Gastrocnemius medialis (tissue), 4 donors: ENCODE measurements around the gene RTN4RL1. TPM values are rescaled to one million over a fixed set of nuclear protein-coding genes. Genes with fewer than 3 reads are reported as not detected.
A peak's percentile ranks its signal among the peaks of the same experiment; 100 is the strongest.

Source experiments
- ATAC-seq, 2 donors: fragments of 150-250 bp; one replicate each; pipeline ENCODE4 v1.9.1; 2016
- DNase-seq, 2 donors: peaks; one replicate each; pipeline ENCODE4 v3.0.0-alpha.2; 2019
- H3K27ac ChIP-seq, 4 donors: fragments of 200-600 bp; sonication (generic); 1 replicate in 1 of 4; 2 replicates in 3 of 4; pipeline ENCODE4 v1.5.1; 2016 to 2018; ENCODE audit warnings: mild to moderate bottlenecking in 2 of 4, moderate library complexity in 1 of 4
- H3K27me3 ChIP-seq, 3 donors: fragments of 200-600 bp; sonication (generic) in 2 of 3; 1 replicate in 1 of 3; 2 replicates in 2 of 3; pipeline versions ENCODE4 v1.5.1 to v1.6.0; 2016 to 2019; ENCODE audit warnings: mild to moderate bottlenecking in 1 of 3, moderate library complexity in 1 of 3
- H3K36me3 ChIP-seq, 2 donors: fragments of 200-600 bp; sonication (generic) in 1 of 2; one replicate each; pipeline ENCODE4 v1.5.1; 2017 to 2018
- H3K4me1 ChIP-seq, 2 donors: fragments of 200-600 bp; sonication (generic) in 1 of 2; one replicate each; pipeline ENCODE4 v1.5.1; 2016 to 2017; ENCODE audit warnings: mild to moderate bottlenecking in 2 of 2
- H3K4me3 ChIP-seq, 4 donors: fragments of 200-600 bp; sonication (generic) in 3 of 4; 1 replicate in 1 of 4; 2 replicates in 3 of 4; pipeline ENCODE4 v1.5.1; 2016 to 2019; ENCODE audit warnings: mild to moderate bottlenecking in 2 of 4
- H3K9me3 ChIP-seq, 3 donors: fragments of 200-600 bp; sonication (generic) in 2 of 3; 1 replicate in 1 of 3; 2 replicates in 2 of 3; pipeline ENCODE4 v1.5.1; 2016 to 2019
- POLR2A ChIP-seq, 2 donors: fragments of 450-650 bp; IDR thresholded peaks; one replicate each; pipeline ENCODE4 v1.6.1; 2017; ENCODE audit warnings: antibody characterized with exemption in 2 of 2, mild to moderate bottlenecking in 2 of 2, moderate library complexity in 2 of 2
- in situ Hi-C, 4 donors: fragments of 200-750 bp; cut with MboI; loops; one replicate each; pipeline versions ENCODE4 v1.15.0 to v1.8.0; 2017; ENCODE audit warnings: low sequenced_read_pairs in 4 of 4
- intact Hi-C: fragments of 100-400 bp; cut with DNase I; formaldehyde crosslinking; loops from one replicate; pipeline ENCODE4 v1.15.1; 2023; ENCODE audit warnings: low total_unique reads
- total RNA-seq, 4 donors: library from RNA; depleted of rRNA; stranded (reverse); fragments of >200 nt; gene quantifications; one replicate each; pipeline versions ENCODE4 v1.1.0 to v1.2.3, GENCODE V29; 2016
- TF ChIP-seq, protein P1 (sequence below), 5 experiments: fragments of 450-650 bp in 3 of 5; fragments of 200-600 bp in 2 of 5; sonication (generic) in 2 of 5; IDR thresholded peaks in 4 of 5; conservative IDR thresholded peaks in 1 of 5; 1 replicate in 4 of 5; 2 replicates in 1 of 5; pipeline ENCODE4 v1.5.1; 2016 to 2019; ENCODE audit warnings: antibody characterized with exemption in 5 of 5, mild to moderate bottlenecking in 3 of 5, moderate library complexity in 3 of 5

Gene RTN4RL1
- total RNA-seq, 4 donors from 2014 or later, result 0.31 to 1.7 (median 1.2) TPM

- in situ Hi-C loops (loop anchor here (25.0 kb wide), 2 partner anchors 343 to 368 kb away; partner anchors contain the start of gene PRPF8 (in 1 of the 4)), intact Hi-C loops (loop anchor here (2.0 kb wide), 2 partner anchors 38 to 362 kb away; no protein-coding TSS in a partner anchor)
- Histone ChIP-seq H3K36me3 (peaks cover 0 to 4% of the 10 kb centered on the region in 2 donors), H3K27ac (peak overlapping the region; percentile 87 to 98 (median 96)), H3K9me3 (no peaks in the 10 kb centered on the region), H3K27me3 (no peaks in the 10 kb centered on the region), H3K4me3 (peak overlapping the region; percentile 75 to 100 (median 91)), H3K4me1 (peaks cover 20 to 29% of the 10 kb centered on the region in 2 donors)
- no peak for DNase-seq
- no peak for ATAC-seq
- TF ChIP-seq, protein P1, sequence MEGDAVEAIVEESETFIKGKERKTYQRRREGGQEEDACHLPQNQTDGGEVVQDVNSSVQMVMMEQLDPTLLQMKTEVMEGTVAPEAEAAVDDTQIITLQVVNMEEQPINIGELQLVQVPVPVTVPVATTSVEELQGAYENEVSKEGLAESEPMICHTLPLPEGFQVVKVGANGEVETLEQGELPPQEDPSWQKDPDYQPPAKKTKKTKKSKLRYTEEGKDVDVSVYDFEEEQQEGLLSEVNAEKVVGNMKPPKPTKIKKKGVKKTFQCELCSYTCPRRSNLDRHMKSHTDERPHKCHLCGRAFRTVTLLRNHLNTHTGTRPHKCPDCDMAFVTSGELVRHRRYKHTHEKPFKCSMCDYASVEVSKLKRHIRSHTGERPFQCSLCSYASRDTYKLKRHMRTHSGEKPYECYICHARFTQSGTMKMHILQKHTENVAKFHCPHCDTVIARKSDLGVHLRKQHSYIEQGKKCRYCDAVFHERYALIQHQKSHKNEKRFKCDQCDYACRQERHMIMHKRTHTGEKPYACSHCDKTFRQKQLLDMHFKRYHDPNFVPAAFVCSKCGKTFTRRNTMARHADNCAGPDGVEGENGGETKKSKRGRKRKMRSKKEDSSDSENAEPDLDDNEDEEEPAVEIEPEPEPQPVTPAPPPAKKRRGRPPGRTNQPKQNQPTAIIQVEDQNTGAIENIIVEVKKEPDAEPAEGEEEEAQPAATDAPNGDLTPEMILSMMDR (IDR thresholded peaks at IDR 0.05 in 4 of 5, conservative IDR thresholded peaks at IDR 0.05 in 1 of 5), result peak in 4 of 5 experiments; percentile 34 to 59 (median 52)
- no peak for TF ChIP-seq POLR2A (IDR thresholded peaks at IDR 0.05)
These were observed 5.6 kb upstream of the RTN4RL1 start for GRCh38 chr17:2030779-2031163.

DNA sequence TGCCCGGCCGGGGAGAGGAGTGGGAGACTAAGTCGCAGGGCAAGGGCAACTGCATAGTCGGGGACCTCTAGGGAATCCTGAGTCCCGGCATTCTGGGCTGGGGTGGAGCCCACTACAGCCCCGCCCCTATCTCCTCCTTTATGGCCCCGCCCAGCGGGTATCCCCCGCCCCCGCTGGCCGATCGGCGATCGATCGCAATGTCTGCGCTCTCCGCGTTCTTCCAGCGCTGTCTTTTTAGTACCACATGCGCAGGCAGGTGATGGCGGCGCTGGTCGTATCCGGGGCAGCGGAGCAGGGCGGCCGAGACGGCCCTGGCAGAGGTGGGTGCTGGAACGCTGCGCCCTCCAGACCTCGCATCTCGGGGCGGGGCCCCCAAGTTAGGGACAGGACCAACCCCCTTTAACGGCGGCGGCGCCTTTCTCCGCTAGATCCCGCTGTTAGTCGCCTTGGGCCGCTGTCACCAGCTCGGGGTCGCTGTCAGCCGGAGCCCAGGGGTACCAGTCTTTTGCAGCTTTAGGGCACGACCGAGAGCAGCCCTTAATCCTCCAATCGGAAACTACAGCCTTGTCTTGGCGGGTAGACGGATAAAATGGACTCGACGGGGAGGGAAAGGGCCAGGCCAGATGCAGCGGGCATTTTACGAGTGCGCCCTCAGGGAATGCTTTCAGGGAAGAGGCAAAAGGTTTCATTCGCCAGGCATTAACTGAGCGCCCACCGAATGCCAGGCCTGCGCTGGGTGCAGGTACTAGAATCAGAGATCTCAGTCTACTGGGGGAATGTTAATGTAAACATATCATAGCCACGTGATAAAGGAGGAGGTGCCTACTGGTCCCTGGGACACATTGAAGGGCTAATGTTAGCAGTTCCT lies 5.0 kb upstream of the RTN4RL1 start, which contains the start of gene DPH1:
TSS of gene DPH1 (plus strand) at position 243 of the 868 bp plus-strand sequence. CDS start at position 260, 17 bp downstream.
- peak; percentile 85 to 90 for DNase-seq
- peak; percentile 81 to 83 for ATAC-seq
- no peaks in the 10 kb centered on the region for H3K27me3 ChIP-seq
- H3K4me3 ChIP-seq, result peak within 1 kb of the TSS; percentile 75 to 100 (median 91)
- in situ Hi-C loops, result loop anchor here (5.0 to 25.0 kb wide), 5 partner anchors 115 to 368 kb away; partner anchors contain the start of gene PRPF8 (in 1 of the 4)
- peak within 1 kb of the TSS; percentile 87 to 98 (median 96) for H3K27ac ChIP-seq
- intact Hi-C loops, result loop anchor here (2.0 kb wide), 2 partner anchors 37 to 361 kb away; no protein-coding TSS in a partner anchor
- H3K4me1 ChIP-seq, result peaks cover 25 to 29% of the 10 kb centered on the region in 2 donors
- TF ChIP-seq POLR2A (IDR thresholded peaks at IDR 0.05), result peak; percentile 78 to 88
- TF ChIP-seq, protein P1 (IDR thresholded peaks at IDR 0.05 in 4 of 5, conservative IDR thresholded peaks at IDR 0.05 in 1 of 5), result peak in 2 of 5 experiments; percentile 10 to 41
- H3K36me3 ChIP-seq, result peaks cover 0 to 4% of the 10 kb centered on the region in 2 donors
- no peaks in the 10 kb centered on the region for H3K9me3 ChIP-seq

DNA sequence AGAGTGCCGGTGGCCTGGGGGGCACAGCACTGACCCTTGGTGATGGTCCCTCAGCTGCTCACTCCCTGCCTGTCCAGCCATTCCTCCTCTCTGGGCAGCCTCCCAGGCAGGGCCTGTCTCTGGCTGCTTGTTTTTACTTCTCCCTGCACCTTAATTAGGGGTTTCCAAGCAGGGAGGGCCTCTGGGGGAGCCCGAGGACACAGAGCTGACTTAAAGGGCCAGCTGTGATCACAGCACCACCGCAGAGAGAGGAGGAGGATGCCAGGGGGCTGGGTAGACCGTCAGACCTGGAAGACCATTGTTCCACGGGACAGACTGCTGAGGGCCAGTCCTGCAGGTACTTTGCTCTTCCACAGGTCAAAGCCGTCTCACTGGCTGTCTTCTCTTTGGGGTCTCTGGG lies 3.6 kb upstream of the RTN4RL1 start:
- in situ Hi-C loops (loop anchor here (5.0 to 25.0 kb wide), 5 partner anchors 114 to 366 kb away; partner anchors contain the start of gene PRPF8 (in 1 of the 4)), intact Hi-C loops (no loop called here)
- DNase-seq (no peak), ATAC-seq (no peak)
- Histone ChIP-seq H3K27ac (no peak overlapping the region), H3K4me1 (peaks cover 25 to 36% of the 10 kb centered on the region in 2 donors), H3K36me3 (no peaks in the 10 kb centered on the region), H3K27me3 (no peaks in the 10 kb centered on the region), H3K4me3 (no peak overlapping the region), H3K9me3 (no peaks in the 10 kb centered on the region)
- TF ChIP-seq, protein P1 (IDR thresholded peaks at IDR 0.05 in 4 of 5, conservative IDR thresholded peaks at IDR 0.05 in 1 of 5), result no peak
- no peak for TF ChIP-seq POLR2A (IDR thresholded peaks at IDR 0.05)

DNA sequence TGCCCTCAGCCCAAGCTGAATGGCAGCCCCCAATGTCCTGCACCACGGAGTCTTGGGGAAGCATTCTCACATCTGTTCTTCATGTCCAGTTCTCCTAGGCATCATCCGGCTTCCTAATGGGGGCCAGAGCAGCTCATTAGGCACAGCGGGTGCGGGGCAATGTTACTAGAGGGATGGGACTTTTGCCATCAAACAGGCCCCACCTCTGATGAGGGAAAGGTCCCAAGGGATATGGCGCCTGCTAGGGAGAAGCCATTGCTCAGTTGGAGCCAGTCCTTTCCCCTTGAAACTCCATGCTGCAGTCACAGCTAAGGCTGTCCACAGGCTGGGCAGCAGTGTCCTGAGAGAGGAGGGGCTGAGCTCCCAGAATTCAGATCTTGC lies 3.1 kb upstream of the RTN4RL1 start:
- Histone ChIP-seq H3K36me3 (no peaks in the 10 kb centered on the region), H3K27me3 (no peaks in the 10 kb centered on the region), H3K9me3 (no peaks in the 10 kb centered on the region), H3K4me3 (no peak overlapping the region), H3K4me1 (peaks cover 25 to 41% of the 10 kb centered on the region in 2 donors), H3K27ac (no peak overlapping the region)
- in situ Hi-C loops, result loop anchor here (5.0 to 25.0 kb wide), 5 partner anchors 113 to 366 kb away; partner anchors contain the start of gene PRPF8 (in 1 of the 4)
- ATAC-seq (no peak), DNase-seq (no peak)
- TF ChIP-seq, protein P1 (IDR thresholded peaks at IDR 0.05 in 4 of 5, conservative IDR thresholded peaks at IDR 0.05 in 1 of 5), result no peak
- TF ChIP-seq POLR2A (IDR thresholded peaks at IDR 0.05), result no peak
- intact Hi-C loops, result no loop called here
